Panc1 (cell line): ENCODE results near the gene OSBPL10. TPM values are rescaled to one million over a fixed set of nuclear protein-coding genes. Genes with fewer than 3 reads are reported as not detected.

Experiments
- ATAC-seq: fragments of 200-7000 bp; cut with Tn5 transposase; 2 replicates; pipeline ENCODE4 v1.9.1; 2020; ENCODE audit warnings: mild to moderate bottlenecking, moderate library complexity
- BruUV-seq: library from RNA; stranded (reverse); fragments of 400-500 nt; replicated peaks from 2 replicates; lab custom pipeline; 2021; lab: Mats Ljungman, UMichigan
- CTCF ChIA-PET: fragments of 300-600 bp; sonication (Branson Sonifier 250); formaldehyde crosslinking; loops from one replicate; lab custom pipeline; 2022; ENCODE audit warnings: antibody characterized with exemption; lab: Charles Lee
- POLR2A ChIA-PET: fragments of 300-600 bp; sonication (Branson Sonifier 250); formaldehyde crosslinking; loops from one replicate; lab custom pipeline; 2022; ENCODE audit warnings: antibody characterized with exemption; lab: Charles Lee
- DNase-seq: peaks from one replicate; pipeline ENCODE4 v3.0.0-alpha.2; 2010; ENCODE audit warnings: low read depth, low spot score
- H3K27ac ChIP-seq: 2 replicates; pipeline ENCODE4 v1.5.1; 2011; ENCODE audit warnings: mild to moderate bottlenecking, low read length, inconsistent platforms
- H3K27me3 ChIP-seq: fragments of 200-500 bp; sonication (Bioruptor generic); 2 replicates; pipeline ENCODE4 v1.6.0; 2014; ENCODE audit warnings: low read length, inconsistent platforms; ENCODE audit not compliant: control insufficient read depth, insufficient read depth
- H3K36me3 ChIP-seq: fragments of 200-500 bp; sonication (Bioruptor generic); 2 replicates; pipeline ENCODE4 v1.5.1; 2014; ENCODE audit warnings: inconsistent platforms, mild to moderate bottlenecking, low read length, moderate library complexity; ENCODE audit not compliant: control insufficient read depth, insufficient read depth
- H3K4me1 ChIP-seq: 2 replicates; pipeline ENCODE4 v1.5.1; 2011; ENCODE audit warnings: inconsistent platforms, mild to moderate bottlenecking, low read length, moderate library complexity; ENCODE audit not compliant: control insufficient read depth, insufficient read depth
- H3K4me3 ChIP-seq, 2 experiments: 2 replicates each; pipeline ENCODE4 v1.5.1; 2011 to 2012; ENCODE audit warnings: low read depth in 2 of 2, low read length in 2 of 2, mild to moderate bottlenecking in 2 of 2, inconsistent platforms in 1 of 2, moderate library complexity in 1 of 2
- H3K9me3 ChIP-seq: fragments of 200-500 bp; sonication (Bioruptor generic); 2 replicates; pipeline ENCODE4 v1.5.1; 2014; ENCODE audit warnings: low read depth, mild to moderate bottlenecking, inconsistent platforms, low read length, moderate library complexity; ENCODE audit not compliant: control insufficient read depth, insufficient read depth
- CTCF ChIP-seq: fragments of 450-650 bp; IDR thresholded peaks from 2 replicates; pipeline ENCODE4 v1.5.1; 2017; ENCODE audit warnings: mild to moderate bottlenecking
- POLR2AphosphoS5 ChIP-seq: IDR thresholded peaks from 2 replicates; pipeline ENCODE4 v1.6.1; 2012; ENCODE audit warnings: mild to moderate bottlenecking, low read depth, low read length, moderate library complexity
- REST ChIP-seq, 2 experiments: IDR thresholded peaks; 2 replicates each; pipeline ENCODE4 v1.6.1; 2011 to 2012; ENCODE audit warnings: low read depth in 2 of 2, control low read depth in 1 of 2, low read length in 1 of 2, mild to moderate bottlenecking in 1 of 2, moderate library complexity in 1 of 2; ENCODE audit not compliant: insufficient read depth in 1 of 2
- SIN3A ChIP-seq: IDR thresholded peaks from 2 replicates; pipeline ENCODE4 v1.6.1; 2012; ENCODE audit warnings: low read depth, mild to moderate bottlenecking, low read length, moderate library complexity, borderline replicate concordance; ENCODE audit not compliant: insufficient read depth
- TCF7L2 ChIP-seq: IDR thresholded peaks from 2 replicates; pipeline ENCODE4 v1.6.1; 2011; ENCODE audit warnings: mild to moderate bottlenecking, low read depth, low read length, inconsistent platforms
- in situ Hi-C: cut with HindIII; loops from 2 replicates; pipeline ENCODE4 v1.10.0; 2016; ENCODE audit warnings: low sequenced_read_pairs, low pct_unique_long_range_greater_than_20kb
- intact Hi-C: fragments of 100-400 bp; cut with micrococcal nuclease; formaldehyde crosslinking; loops from one replicate; pipeline ENCODE4 v1.10.0; 2022; ENCODE audit not compliant: unreplicated experiment
- total RNA-seq: library from RNA; stranded (reverse); gene quantifications from one replicate; pipeline ENCODE4 v1.2.1, GENCODE V29; 2021; ENCODE audit not compliant: unreplicated experiment

Gene OSBPL10
- total RNA-seq, 1 experiment from 2014 or later = 88.1 TPM

- ChIA-PET POLR2A (no interaction called here), CTCF (no interaction called here)
- intact Hi-C loops (no loop called here), in situ Hi-C loops (no loop called here)
- Histone ChIP-seq H3K36me3 (no peaks in the 10 kb centered on the region), H3K27ac (no peak overlapping the region), H3K27me3 (no peaks in the 10 kb centered on the region), H3K4me1 (no peaks in the 10 kb centered on the region), H3K4me3 (no peak overlapping the region), H3K9me3 (no peaks in the 10 kb centered on the region)
- DNase-seq = no peak
- ATAC-seq = no peak
- TF ChIP-seq REST (IDR thresholded peaks at IDR 0.05; ENCODE audit: insufficient read depth in 1 of 2, low read depth in 2 of 2, low read length in 1 of 2) (no peak), POLR2AphosphoS5 (no peak), SIN3A (no peak), TCF7L2 (no peak), CTCF (no peak)
- no TSS peak for BruUV-seq
These were observed 18.9 kb upstream of the OSBPL10 start for GRCh38 chr3:31999907-32000439.

GRCh38 chr3:31997500-31997899 lies 16.4 kb upstream of the OSBPL10 start:
- in situ Hi-C loops (no loop called here), intact Hi-C loops (no loop called here)
- ChIA-PET POLR2A (no interaction called here), CTCF (no interaction called here)
- TF ChIP-seq POLR2AphosphoS5 (no peak), REST (IDR thresholded peaks at IDR 0.05; ENCODE audit: insufficient read depth in 1 of 2, low read depth in 2 of 2, low read length in 1 of 2) (no peak), TCF7L2 (no peak), CTCF (no peak), SIN3A (no peak)
- Histone ChIP-seq H3K4me3 (no peak overlapping the region), H3K9me3 (peaks cover 4% of the 10 kb centered on the region; the same call in 1 of the 2 replicates), H3K27ac (no peak overlapping the region), H3K4me1 (no peaks in the 10 kb centered on the region), H3K36me3 (no peaks in the 10 kb centered on the region), H3K27me3 (no peaks in the 10 kb centered on the region)
- no TSS peak for BruUV-seq
- no peak for ATAC-seq
- DNase-seq = no peak
